HUES64 (cell line): ENCODE results near the gene IL22.

Experiments used
- H3K27ac ChIP-seq: 2 replicates; pipeline ENCODE4 v1.7.0; 2013; ENCODE audit warnings: low read depth, low read length, inconsistent platforms
- H3K27me3 ChIP-seq: 2 replicates; pipeline ENCODE4 v1.6.1; 2013; ENCODE audit warnings: mild to moderate bottlenecking, low read length; ENCODE audit not compliant: insufficient read depth
- H3K36me3 ChIP-seq: 2 replicates; pipeline ENCODE4 v1.6.1; 2013; ENCODE audit warnings: mild to moderate bottlenecking, low read length; ENCODE audit not compliant: insufficient read depth
- H3K4me1 ChIP-seq: 2 replicates; pipeline ENCODE4 v1.6.1; 2013; ENCODE audit warnings: mild to moderate bottlenecking, low read length, moderate library complexity; ENCODE audit not compliant: insufficient read depth
- H3K4me3 ChIP-seq: 2 replicates; pipeline ENCODE4 v1.5.1; 2013; ENCODE audit warnings: mild to moderate bottlenecking, low read length, moderate library complexity
- H3K9ac ChIP-seq: 2 replicates; pipeline ENCODE4 v1.6.1; 2013; ENCODE audit warnings: mild to moderate bottlenecking, low read depth, low read length
- H3K9me3 ChIP-seq: 2 replicates; pipeline ENCODE4 v1.6.1; 2013; ENCODE audit warnings: low read depth, low read length; ENCODE audit not compliant: insufficient read depth
- WGBS: fragments of 150-250, 120-280 bp; methylation state at CpG from one replicate; pipeline ENCODE4 v1.1.7; 2013; ENCODE audit warnings: missing lambda C conversion rate; 5-methylcytosine and 5-hydroxymethylcytosine counted together

Gene IL22

DNA sequence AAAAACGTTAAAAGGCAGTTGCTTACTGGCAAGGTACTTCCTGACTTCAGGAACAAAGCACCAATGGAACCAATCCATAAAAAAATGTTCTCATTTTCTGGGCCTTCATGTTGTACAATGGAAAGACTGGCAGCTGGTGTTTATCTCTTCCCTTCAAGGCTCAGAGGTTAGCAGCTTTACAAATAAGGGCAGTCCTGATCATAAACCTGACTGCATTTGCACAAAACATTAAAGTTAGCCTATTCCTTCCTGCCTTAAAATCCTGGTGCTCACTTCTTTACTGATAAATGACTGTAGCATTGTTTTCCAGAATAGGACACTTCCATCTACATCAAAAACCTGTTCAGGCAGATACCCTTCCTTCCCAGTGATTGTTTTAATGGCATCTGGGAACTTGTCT, 47.0 kb downstream of the IL22 start:
- Histone ChIP-seq H3K4me3 (no peak overlapping the region), H3K4me1 (no peaks in the 10 kb centered on the region), H3K9ac (no peak overlapping the region), H3K27me3 (no peaks in the 10 kb centered on the region), H3K9me3 (no peaks in the 10 kb centered on the region), H3K36me3 (no peaks in the 10 kb centered on the region), H3K27ac (no peak overlapping the region)
- WGBS = 74% methylated on average over 1 of the region's 1 CpG

DNA sequence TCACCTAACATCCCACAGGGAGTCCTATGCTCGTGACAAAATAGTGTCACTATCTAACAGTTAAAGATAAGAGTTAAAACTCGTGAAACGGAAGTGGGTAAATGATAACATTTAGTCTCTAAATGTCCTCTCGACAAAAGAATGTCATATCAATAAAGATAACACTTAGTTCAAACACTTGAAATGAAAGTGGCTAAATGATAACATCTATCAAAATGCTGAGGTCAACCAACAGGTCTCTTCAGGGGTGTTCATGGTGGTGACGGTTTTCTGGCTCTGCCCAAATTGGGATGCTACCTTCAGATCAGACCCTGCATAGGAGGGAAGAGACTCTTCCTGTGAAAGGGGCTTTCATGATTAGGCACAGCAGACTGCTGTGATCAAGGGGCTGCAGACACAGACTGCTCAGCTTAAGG, 49.9 kb downstream of the IL22 start:
- no peaks in the 10 kb centered on the region for H3K36me3 ChIP-seq
- H3K9ac ChIP-seq = no peak overlapping the region
- no peak overlapping the region for H3K27ac ChIP-seq
- no peak overlapping the region for H3K4me3 ChIP-seq
- no peaks in the 10 kb centered on the region for H3K9me3 ChIP-seq
- 93% methylated on average over 3 of the region's 5 CpGs for WGBS
- peaks cover 12% of the 10 kb centered on the region; the same call in 1 of the 2 replicates for H3K4me1 ChIP-seq
- no peaks in the 10 kb centered on the region for H3K27me3 ChIP-seq

DNA sequence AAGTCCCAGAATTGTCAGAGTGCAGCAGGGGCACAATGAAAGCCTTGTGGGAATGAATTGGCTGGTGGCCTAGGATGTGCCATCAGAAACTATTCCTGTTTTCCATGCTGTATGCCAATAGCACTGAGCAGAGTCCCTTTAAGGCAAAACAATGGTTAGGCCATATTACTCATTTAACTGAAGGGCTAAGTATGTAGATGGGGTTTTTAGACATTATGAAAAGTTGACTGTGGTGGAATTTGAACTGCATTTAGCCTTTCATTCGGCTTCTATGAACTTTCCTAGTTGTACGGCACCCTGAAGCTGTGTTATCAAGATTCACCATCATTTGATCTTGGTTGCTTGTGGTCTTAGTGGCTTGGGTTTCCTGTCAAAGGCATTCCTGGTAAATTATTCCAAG, 52.5 kb downstream of the IL22 start:
- H3K9me3 ChIP-seq = no peaks in the 10 kb centered on the region
- H3K9ac ChIP-seq = no peak overlapping the region
- H3K4me3 ChIP-seq = no peak overlapping the region
- no peak overlapping the region for H3K27ac ChIP-seq
- H3K4me1 ChIP-seq = peaks cover 12% of the 10 kb centered on the region; the same call in 1 of the 2 replicates
- no peaks in the 10 kb centered on the region for H3K27me3 ChIP-seq
- H3K36me3 ChIP-seq = no peaks in the 10 kb centered on the region
- 86% methylated on average over 2 of the region's 2 CpGs for WGBS

DNA sequence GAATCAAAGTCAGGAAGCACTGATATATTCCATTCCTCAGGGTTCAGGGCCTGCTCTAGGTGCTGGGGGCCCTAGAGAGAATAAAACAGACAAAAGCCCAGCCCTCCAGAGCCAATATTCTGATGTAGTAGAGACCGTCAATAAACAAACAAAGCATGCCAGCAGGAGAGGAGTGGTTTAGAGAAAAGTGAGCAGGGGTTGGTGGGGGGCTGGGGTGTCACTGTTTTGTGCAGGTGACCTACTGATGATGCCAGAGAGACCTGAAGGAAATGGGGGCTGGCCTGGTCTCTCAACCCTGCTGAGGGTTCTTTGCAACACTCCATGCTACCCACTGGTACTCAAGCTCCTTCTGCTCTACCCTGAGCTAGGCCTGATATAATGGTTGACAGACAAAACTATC, 54.3 kb downstream of the IL22 start:
- Histone ChIP-seq H3K9me3 (no peaks in the 10 kb centered on the region), H3K4me1 (peaks cover 12% of the 10 kb centered on the region; the same call in 1 of the 2 replicates), H3K27ac (no peak overlapping the region), H3K9ac (no peak overlapping the region), H3K4me3 (no peak overlapping the region), H3K27me3 (no peaks in the 10 kb centered on the region), H3K36me3 (no peaks in the 10 kb centered on the region)
- WGBS = 73% methylated on average over 1 of the region's 1 CpG

DNA sequence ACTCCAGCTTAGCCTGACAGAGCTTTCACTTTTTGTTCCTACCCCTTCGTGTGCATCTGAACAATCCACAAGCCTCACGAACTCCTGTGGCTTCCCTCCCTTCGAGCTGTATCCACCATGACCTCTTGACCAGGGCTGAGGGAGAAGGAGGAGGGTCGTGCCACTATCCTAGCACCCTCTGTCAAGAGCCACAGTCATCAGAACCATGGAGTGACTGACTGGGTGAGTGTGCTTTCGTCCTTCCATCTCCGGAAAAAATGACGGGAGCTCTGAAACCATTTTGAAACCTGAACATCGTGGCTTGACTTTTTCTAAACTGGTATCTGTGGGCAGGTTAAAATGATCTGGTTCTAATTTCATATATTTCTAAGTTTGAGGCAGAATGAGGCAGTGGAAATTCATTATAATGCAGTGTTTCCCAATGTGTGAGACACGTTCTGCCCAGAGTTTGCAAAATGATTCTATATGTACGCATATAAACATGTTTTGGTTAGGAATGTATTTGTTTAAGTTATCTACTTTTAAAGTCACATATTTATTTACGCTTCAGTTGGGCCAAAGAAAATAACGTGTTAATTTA, 54.8 kb downstream of the IL22 start:
- Histone ChIP-seq H3K9me3 (no peaks in the 10 kb centered on the region), H3K27ac (no peak overlapping the region), H3K4me1 (peaks cover 12% of the 10 kb centered on the region; the same call in 1 of the 2 replicates), H3K9ac (no peak overlapping the region), H3K4me3 (no peak overlapping the region), H3K36me3 (no peaks in the 10 kb centered on the region), H3K27me3 (no peaks in the 10 kb centered on the region)
- 90% methylated on average over 10 of the region's 12 CpGs for WGBS
